Pulmonary artery endothelial cell (primary cell): ENCODE results near the gene ATP2B2. TPM values are rescaled to one million over a fixed set of nuclear protein-coding genes. Genes with fewer than 3 reads are reported as not detected.

Experiments
- DNase-seq: peaks from one replicate; pipeline ENCODE4 v3.0.0-alpha.2; 2011; ENCODE audit warnings: low read depth, low spot score
- total RNA-seq: library from RNA; depleted of rRNA; stranded (reverse); fragments of >200 nt; gene quantifications from 2 replicates; pipeline ENCODE4 v1.2.3, GENCODE V29; 2014

Gene ATP2B2
- total RNA-seq, 1 donor from 2014 or later, result not detected

GRCh38 chr3:10401990-10402761, 103.2 kb downstream of the ATP2B2 start:
- no peak for DNase-seq

- DNase-seq, result no peak
These were observed 104.5 kb downstream of the ATP2B2 start for GRCh38 chr3:10400749-10401495.

GRCh38 chr3:10400050-10400748, 105.2 kb downstream of the ATP2B2 start:
- DNase-seq, result no peak

- no peak for DNase-seq
These were observed 105.8 kb downstream of the ATP2B2 start for GRCh38 chr3:10399634-10400033.

- DNase-seq, result no peak
These were observed 107.0 kb downstream of the ATP2B2 start for GRCh38 chr3:10398341-10398740.

GRCh38 chr3:10397879-10398278, 107.5 kb downstream of the ATP2B2 start:
- no peak for DNase-seq

GRCh38 chr3:10396931-10397330, 108.5 kb downstream of the ATP2B2 start:
- no peak for DNase-seq

- no peak for DNase-seq
These were observed 109.3 kb downstream of the ATP2B2 start for GRCh38 chr3:10396083-10396482.

- DNase-seq, result no peak
These were observed 109.7 kb downstream of the ATP2B2 start for GRCh38 chr3:10395671-10396070.

GRCh38 chr3:10395196-10395595, 110.2 kb downstream of the ATP2B2 start:
- no peak for DNase-seq

GRCh38 chr3:10394491-10395025, 110.8 kb downstream of the ATP2B2 start:
- DNase-seq, result no peak

GRCh38 chr3:10393514-10393913, 111.9 kb downstream of the ATP2B2 start:
- no peak for DNase-seq

GRCh38 chr3:10392906-10393461, 112.4 kb downstream of the ATP2B2 start:
- no peak for DNase-seq

GRCh38 chr3:10392244-10392643, 113.1 kb downstream of the ATP2B2 start:
- no peak for DNase-seq

GRCh38 chr3:10391391-10391790, 114.0 kb downstream of the ATP2B2 start:
- DNase-seq, result no peak

- no peak for DNase-seq
These were observed 114.6 kb downstream of the ATP2B2 start for GRCh38 chr3:10390641-10391373.

- DNase-seq, result no peak
These were observed 115.4 kb downstream of the ATP2B2 start for GRCh38 chr3:10389995-10390394.

- no peak for DNase-seq
These were observed 116.0 kb downstream of the ATP2B2 start for GRCh38 chr3:10389339-10389738.

GRCh38 chr3:10387881-10388609, 117.3 kb downstream of the ATP2B2 start:
- no peak for DNase-seq

GRCh38 chr3:10386121-10386520, 119.3 kb downstream of the ATP2B2 start:
- no peak for DNase-seq
